ENCODE measurements around the gene STEAP3.

DNA sequence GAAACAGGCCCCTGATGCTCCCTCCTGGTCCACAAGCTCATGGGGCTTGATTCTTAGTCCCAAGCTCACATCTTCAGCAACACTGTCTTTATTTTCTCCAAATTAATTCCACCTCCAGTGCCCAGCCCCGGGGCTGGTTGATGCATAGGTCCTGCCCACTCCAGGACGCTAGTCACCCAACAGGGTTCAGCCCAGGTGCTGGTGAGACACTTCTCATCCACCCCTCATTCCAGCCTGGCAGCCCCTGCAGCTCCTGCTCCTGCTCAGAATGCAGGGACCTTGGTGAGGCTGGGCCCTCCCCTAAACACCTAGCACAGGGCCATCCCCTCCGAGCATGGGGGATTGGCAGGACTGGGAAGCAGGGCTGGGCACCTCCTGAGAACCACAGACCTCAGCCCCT lies 25.7 kb downstream of the STEAP3 start:
- TF ChIP-seq, protein P1, sequence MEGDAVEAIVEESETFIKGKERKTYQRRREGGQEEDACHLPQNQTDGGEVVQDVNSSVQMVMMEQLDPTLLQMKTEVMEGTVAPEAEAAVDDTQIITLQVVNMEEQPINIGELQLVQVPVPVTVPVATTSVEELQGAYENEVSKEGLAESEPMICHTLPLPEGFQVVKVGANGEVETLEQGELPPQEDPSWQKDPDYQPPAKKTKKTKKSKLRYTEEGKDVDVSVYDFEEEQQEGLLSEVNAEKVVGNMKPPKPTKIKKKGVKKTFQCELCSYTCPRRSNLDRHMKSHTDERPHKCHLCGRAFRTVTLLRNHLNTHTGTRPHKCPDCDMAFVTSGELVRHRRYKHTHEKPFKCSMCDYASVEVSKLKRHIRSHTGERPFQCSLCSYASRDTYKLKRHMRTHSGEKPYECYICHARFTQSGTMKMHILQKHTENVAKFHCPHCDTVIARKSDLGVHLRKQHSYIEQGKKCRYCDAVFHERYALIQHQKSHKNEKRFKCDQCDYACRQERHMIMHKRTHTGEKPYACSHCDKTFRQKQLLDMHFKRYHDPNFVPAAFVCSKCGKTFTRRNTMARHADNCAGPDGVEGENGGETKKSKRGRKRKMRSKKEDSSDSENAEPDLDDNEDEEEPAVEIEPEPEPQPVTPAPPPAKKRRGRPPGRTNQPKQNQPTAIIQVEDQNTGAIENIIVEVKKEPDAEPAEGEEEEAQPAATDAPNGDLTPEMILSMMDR (IDR thresholded peaks at IDR 0.05), result no peak
- no peak for TF ChIP-seq POLR2A (IDR thresholded peaks at IDR 0.05)
